IMR-90 (cell line): ENCODE results near the gene IFT81. TPM values are rescaled to one million over a fixed set of nuclear protein-coding genes. Genes with fewer than 3 reads are reported as not detected.

Experiments
- ATAC-seq: fragments of 200-7000 bp; cut with Tn5 transposase; 2 replicates; pipeline ENCODE4 v1.9.1; 2020; ENCODE audit warnings: low read depth, mild to moderate bottlenecking, moderate library complexity
- BruUV-seq: library from RNA; stranded (reverse); fragments of 400-500 nt; replicated peaks from 2 replicates; lab custom pipeline; 2021; lab: Mats Ljungman, UMichigan
- CTCF ChIA-PET: fragments of 300-600 bp; formaldehyde crosslinking; extraction: SDS; loops from one replicate; lab custom pipeline; 2021; ENCODE audit warnings: antibody characterized with exemption; lab: Yijun Ruan, JAX
- POLR2A ChIA-PET: fragments of 300-600 bp; sonication (Branson Sonifier 250); formaldehyde crosslinking; loops from one replicate; lab custom pipeline; 2022; ENCODE audit warnings: antibody characterized with exemption; ENCODE audit not compliant: unreplicated experiment; lab: Charles Lee
- DNase-seq: peaks from one replicate; pipeline ENCODE4 v3.0.0; 2013
- H2AFZ ChIP-seq: replicated peaks from 2 replicates; pipeline ENCODE3; 2013; ENCODE audit warnings: low read length, mild to moderate bottlenecking; ENCODE audit not compliant: poor library complexity
- H2AK5ac ChIP-seq: 2 replicates; pipeline ENCODE4 v1.6.1; 2013; ENCODE audit warnings: low read depth, low read length, inconsistent platforms
- H2AK9ac ChIP-seq: replicated peaks from 2 replicates; pipeline ENCODE3; 2013; ENCODE audit warnings: mild to moderate bottlenecking, low read depth, low read length, moderate library complexity; ENCODE audit not compliant: poor library complexity
- H2BK120ac ChIP-seq: 2 replicates; pipeline ENCODE4 v1.6.1; 2013; ENCODE audit warnings: low read depth, low read length, inconsistent platforms
- H2BK15ac ChIP-seq: 3 replicates; pipeline ENCODE4 v1.6.1; 2013; ENCODE audit warnings: low read depth, low read length, inconsistent platforms
- H2BK20ac ChIP-seq: 2 replicates; pipeline ENCODE4 v1.6.1; 2013; ENCODE audit warnings: low read depth, mild to moderate bottlenecking, inconsistent platforms, low read length, moderate library complexity
- H2BK5ac ChIP-seq: 2 replicates; pipeline ENCODE4 v1.6.1; 2013; ENCODE audit warnings: mild to moderate bottlenecking, low read depth, low read length, inconsistent platforms; ENCODE audit not compliant: poor library complexity, severe bottlenecking
- H3K14ac ChIP-seq: replicated peaks from 2 replicates; pipeline ENCODE4 v1.6.1; 2013; ENCODE audit warnings: low read depth, low read length, inconsistent platforms
- H3K18ac ChIP-seq: 2 replicates; pipeline ENCODE4 v1.6.1; 2013; ENCODE audit warnings: low read depth, low read length, control low read depth
- H3K23ac ChIP-seq: 2 replicates; pipeline ENCODE4 v1.6.1; 2013; ENCODE audit warnings: low read depth, low read length, inconsistent platforms
- H3K27ac ChIP-seq: 2 replicates; pipeline ENCODE4 v1.5.1; 2013; ENCODE audit warnings: mild to moderate bottlenecking, control low read depth, low read length; ENCODE audit not compliant: insufficient read depth
- H3K27me3 ChIP-seq: 2 replicates; pipeline ENCODE4 v1.6.1; 2013; ENCODE audit warnings: low read length; ENCODE audit not compliant: control insufficient read depth, insufficient read depth
- H3K36me3 ChIP-seq: 2 replicates; pipeline ENCODE4 v1.6.1; 2013; ENCODE audit warnings: low read length, mixed read lengths; ENCODE audit not compliant: control insufficient read depth, insufficient read depth
- H3K4ac ChIP-seq: 2 replicates; pipeline ENCODE4 v1.6.1; 2013; ENCODE audit warnings: low read depth, low read length, inconsistent platforms
- H3K4me1 ChIP-seq: 2 replicates; pipeline ENCODE4 v1.6.1; 2013; ENCODE audit warnings: low read length, mixed read lengths; ENCODE audit not compliant: control insufficient read depth, insufficient read depth
- H3K4me2 ChIP-seq: 2 replicates; pipeline ENCODE4 v1.6.1; 2013; ENCODE audit warnings: low read depth, mild to moderate bottlenecking, control low read depth, low read length, moderate library complexity
- H3K4me3 ChIP-seq: 2 replicates; pipeline ENCODE4 v1.5.1; 2013; ENCODE audit warnings: low read depth, mild to moderate bottlenecking, control low read depth, low read length, moderate library complexity; ENCODE audit not compliant: insufficient read depth
- H3K56ac ChIP-seq: 2 replicates; pipeline ENCODE4 v1.6.1; 2013; ENCODE audit warnings: low read length, inconsistent platforms; ENCODE audit not compliant: insufficient read depth; ENCODE audit errors: extremely low read depth
- H3K79me1 ChIP-seq, 2 experiments: 2 replicates each; pipeline ENCODE4 v1.6.1; 2013; ENCODE audit warnings: low read length in 2 of 2, inconsistent platforms in 1 of 2, low read depth in 1 of 2
- H3K9ac ChIP-seq: 2 replicates; pipeline ENCODE4 v1.6.1; 2013; ENCODE audit warnings: low read depth, low read length, control low read depth
- H3K9me1 ChIP-seq: 2 replicates; pipeline ENCODE4 v1.6.1; 2013; ENCODE audit warnings: low read length, inconsistent platforms; ENCODE audit not compliant: insufficient read depth
- H3K9me3 ChIP-seq: 2 replicates; pipeline ENCODE4 v1.6.1; 2013; ENCODE audit warnings: low read length; ENCODE audit not compliant: control insufficient read depth, insufficient read depth
- H4K20me1 ChIP-seq: 2 replicates; pipeline ENCODE4 v1.6.1; 2013; ENCODE audit warnings: low read length, inconsistent platforms; ENCODE audit not compliant: insufficient read depth
- H4K5ac ChIP-seq: 2 replicates; pipeline ENCODE4 v1.6.1; 2013; ENCODE audit warnings: mild to moderate bottlenecking, low read depth, low read length, control low read depth
- H4K8ac ChIP-seq, 2 experiments: 2 replicates each; pipeline ENCODE4 v1.6.1; 2013; ENCODE audit warnings: low read depth in 2 of 2, low read length in 2 of 2, control low read depth in 1 of 2, inconsistent platforms in 1 of 2
- H4K91ac ChIP-seq: 2 replicates; pipeline ENCODE4 v1.6.1; 2013; ENCODE audit warnings: low read depth, low read length, inconsistent platforms; ENCODE audit not compliant: insufficient read depth
- BHLHE40 ChIP-seq: fragments of 150-350 bp; IDR thresholded peaks from 2 replicates; pipeline ENCODE4 v1.6.1; 2016; ENCODE audit warnings: mild to moderate bottlenecking, low read depth, low read length
- CEBPB ChIP-seq: IDR thresholded peaks from 2 replicates; pipeline ENCODE4 v1.6.1; 2012; ENCODE audit warnings: low read depth, low read length, improper control_type of control experiment
- CHD1 ChIP-seq: IDR thresholded peaks from 2 replicates; pipeline ENCODE4 v1.6.1; 2012; ENCODE audit warnings: low read depth, low read length, improper control_type of control experiment
- CTCF ChIP-seq: conservative IDR thresholded peaks from 2 replicates; pipeline ENCODE4 v1.5.1; 2012; ENCODE audit warnings: mild to moderate bottlenecking, low read depth, low read length, improper control_type of control experiment
- ELK1 ChIP-seq: fragments of 150-350 bp; IDR thresholded peaks from 2 replicates; pipeline ENCODE4 v1.6.1; 2016; ENCODE audit warnings: low read depth, mild to moderate bottlenecking, low read length, moderate library complexity, borderline replicate concordance
- FOS ChIP-seq: fragments of 150-350 bp; IDR thresholded peaks from 2 replicates; pipeline ENCODE4 v1.6.1; 2016; ENCODE audit warnings: low read depth, low read length
- MAFK ChIP-seq: IDR thresholded peaks from 2 replicates; pipeline ENCODE4 v1.6.1; 2012; ENCODE audit warnings: low read depth, low read length, improper control_type of control experiment
- MAZ ChIP-seq: IDR thresholded peaks from 2 replicates; pipeline ENCODE4 v1.6.1; 2012; ENCODE audit warnings: low read depth, mild to moderate bottlenecking, low read length, improper control_type of control experiment, moderate library complexity, borderline replicate concordance
- MXI1 ChIP-seq: IDR thresholded peaks from 2 replicates; pipeline ENCODE4 v1.6.1; 2012; ENCODE audit warnings: low read depth, mild to moderate bottlenecking, low read length, moderate library complexity, borderline replicate concordance
- NFE2L2 ChIP-seq: fragments of 150-350 bp; IDR thresholded peaks from 2 replicates; pipeline ENCODE4 v1.6.1; 2016; ENCODE audit warnings: low read depth, mild to moderate bottlenecking, low read length
- POLR2A ChIP-seq: IDR thresholded peaks from 2 replicates; pipeline ENCODE4 v1.6.1; 2012; ENCODE audit warnings: mild to moderate bottlenecking, low read depth, low read length
- RAD21 ChIP-seq: IDR thresholded peaks from 2 replicates; pipeline ENCODE4 v1.6.1; 2012; ENCODE audit warnings: low read length, improper control_type of control experiment
- RCOR1 ChIP-seq: IDR thresholded peaks from 2 replicates; pipeline ENCODE4 v1.6.1; 2012; ENCODE audit warnings: mild to moderate bottlenecking, low read length, improper control_type of control experiment; ENCODE audit not compliant: insufficient replicate concordance
- RFX5 ChIP-seq: IDR thresholded peaks from 2 replicates; pipeline ENCODE4 v1.8.0; 2012; ENCODE audit warnings: low read depth, mild to moderate bottlenecking, low read length, moderate library complexity
- SMC3 ChIP-seq: fragments of 150-350 bp; IDR thresholded peaks from 2 replicates; pipeline ENCODE4 v1.6.1; 2016; ENCODE audit warnings: low read depth, mild to moderate bottlenecking, antibody characterized with exemption, low read length, moderate library complexity
- WGBS, 2 experiments: methylation state at CpG; one replicate each; pipeline versions ENCODE4 v1.1.5 to v1.1.7; 2013; ENCODE audit warnings: missing lambda C conversion rate in 2 of 2; ENCODE audit not compliant: insufficient read length in 1 of 2; ENCODE audit errors: extremely low coverage in 2 of 2; 5-methylcytosine and 5-hydroxymethylcytosine counted together
- dilution Hi-C: fragments of 300-500 bp; cut with HindIII; formaldehyde crosslinking; loops from one replicate; pipeline ENCODE4 v1.14.3; 2018; ENCODE audit warnings: low sequenced_read_pairs; ENCODE audit not compliant: unreplicated experiment
- in situ Hi-C: fragments of 300-500 bp; cut with MboI; formaldehyde crosslinking; loops from 3 replicates; pipeline ENCODE4 v1.14.3; 2019; ENCODE audit warnings: low sequenced_read_pairs, inconsistent platforms, mixed read lengths
- intact Hi-C: fragments of 100-400 bp; cut with micrococcal nuclease; formaldehyde crosslinking; loops from 2 replicates; pipeline ENCODE4 v1.10.0; 2022
- polyA plus RNA-seq, 3 experiments: library from polyadenylated mRNA; depleted of rRNA; stranded (reverse); fragments of >200 nt; gene quantifications; 2 replicates each; pipeline ENCODE4 v1.2.3, GENCODE V29; 2012; ENCODE audit warnings: low replicate concordance in 1 of 3
- total RNA-seq: library from RNA; depleted of rRNA; stranded (reverse); fragments of >200 nt; gene quantifications from 2 replicates; pipeline ENCODE4 v1.2.3, GENCODE V29; 2012
- TF ChIP-seq, protein P1 (sequence below): fragments of 150-350 bp; IDR thresholded peaks from 2 replicates; pipeline ENCODE4 v1.6.1; 2017; ENCODE audit warnings: mild to moderate bottlenecking, antibody characterized with exemption, low read length, low read depth

IFT81 gene
- total and polyA plus RNA-seq, 2 of the 4 experiments (the other 2 are of a cell fraction), result 6.1 to 8.1 TPM

DNA sequence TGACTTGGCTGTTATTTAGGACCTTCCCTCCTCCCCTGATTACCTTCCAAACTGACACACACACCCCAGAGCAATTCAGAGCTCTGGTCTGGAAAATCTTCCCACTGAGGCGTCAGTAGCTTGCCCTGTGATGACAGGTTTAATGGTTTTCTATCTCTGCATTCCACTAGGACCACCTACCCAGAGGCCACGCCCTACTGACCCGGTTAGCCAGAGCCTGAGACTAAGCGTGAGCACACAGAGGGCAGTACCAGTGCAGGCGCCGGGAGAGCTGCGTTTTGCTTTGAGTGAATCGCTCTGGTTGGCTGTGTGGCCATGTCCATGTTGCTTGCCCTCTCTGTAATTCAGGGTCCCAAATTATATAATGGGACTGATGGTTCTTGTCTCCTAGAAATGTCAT lies 120.7 kb downstream of the IFT81 start:
- no peak for DNase-seq
- no peak overlapping the region for H2AFZ ChIP-seq

More for the DNA sequence above, 120.7 kb downstream of the IFT81 start:
- BruUV-seq, result no TSS peak
- H3K56ac ChIP-seq, result no peak overlapping the region
- H2BK120ac ChIP-seq, result no peak overlapping the region
- no peak for ATAC-seq
- no peak overlapping the region for H3K4ac ChIP-seq
- 0 out of 4 replicates have a peak, but pooled peaks cover 0 to 3% of the 10 kb centered on the region in 2 experiments for H3K79me1 ChIP-seq
- ChIA-PET CTCF (interaction anchor here (0.5 kb wide), 1 partner anchor 20 kb away, joined by 3 read pairs; no protein-coding TSS in a partner anchor), POLR2A (no interaction called here)
- peaks cover 25% of the 10 kb centered on the region; the same call in 1 of the 2 replicates for H3K4me1 ChIP-seq
- in situ Hi-C loops, result no loop called here
- no peak overlapping the region for H3K14ac ChIP-seq
- H3K9me1 ChIP-seq, result peaks cover 23% of the 10 kb centered on the region
- no peak overlapping the region for H2AK9ac ChIP-seq
- H4K91ac ChIP-seq, result no peak overlapping the region
- H3K36me3 ChIP-seq, result 0 out of 2 replicates have a peak, but pooled peaks cover 3% of the 10 kb centered on the region
- H3K9me3 ChIP-seq, result no peaks in the 10 kb centered on the region
- dilution Hi-C loops, result no loop called here
- H4K20me1 ChIP-seq, result no peaks in the 10 kb centered on the region
- TF ChIP-seq, protein P1, sequence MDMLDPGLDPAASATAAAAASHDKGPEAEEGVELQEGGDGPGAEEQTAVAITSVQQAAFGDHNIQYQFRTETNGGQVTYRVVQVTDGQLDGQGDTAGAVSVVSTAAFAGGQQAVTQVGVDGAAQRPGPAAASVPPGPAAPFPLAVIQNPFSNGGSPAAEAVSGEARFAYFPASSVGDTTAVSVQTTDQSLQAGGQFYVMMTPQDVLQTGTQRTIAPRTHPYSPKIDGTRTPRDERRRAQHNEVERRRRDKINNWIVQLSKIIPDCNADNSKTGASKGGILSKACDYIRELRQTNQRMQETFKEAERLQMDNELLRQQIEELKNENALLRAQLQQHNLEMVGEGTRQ, result no peak
- TF ChIP-seq CHD1 (no peak), CTCF (no peak), NFE2L2 (no peak), CEBPB (no peak), RAD21 (no peak), MXI1 (no peak), POLR2A (no peak), MAFK (no peak), RCOR1 (no peak), ELK1 (no peak), SMC3 (no peak), RFX5 (no peak), FOS (no peak), BHLHE40 (no peak), MAZ (no peak)
- 100% methylated on average over 1 of the region's 8 CpGs; no CpG with 5 or more reads in 1 of the 2 experiments for WGBS, 2 experiments
- H4K8ac ChIP-seq, result no peak overlapping the region
- no peaks in the 10 kb centered on the region for H3K27me3 ChIP-seq
- no peak overlapping the region for H3K4me2 ChIP-seq
- intact Hi-C loops, result no loop called here
- no peak overlapping the region for H2BK20ac ChIP-seq
- H2AK5ac ChIP-seq, result no peak overlapping the region
- no peak overlapping the region for H3K27ac ChIP-seq
- no peak overlapping the region for H2BK5ac ChIP-seq
- no peak overlapping the region for H3K18ac ChIP-seq
- H3K23ac ChIP-seq, result no peak overlapping the region
- no peak overlapping the region for H3K9ac ChIP-seq
- no peak overlapping the region for H3K4me3 ChIP-seq
- no peak overlapping the region for H4K5ac ChIP-seq
- H2BK15ac ChIP-seq, result no peak overlapping the region
